Tibial nerve (tissue), 4 donors: ENCODE measurements around the gene RBFOX1. TPM values are rescaled to one million over a fixed set of nuclear protein-coding genes. Genes with fewer than 3 reads are reported as not detected.

Experiments used
- DNase-seq, 2 donors: peaks; one replicate each; pipeline ENCODE4 v3.0.0-alpha.2; 2019; ENCODE audit warnings: low spot score in 2 of 2
- H3K27ac ChIP-seq, 4 donors: fragments of 200-600 bp; sonication (generic) in 3 of 4; one replicate each; pipeline ENCODE4 v1.5.1; 2017 to 2019; ENCODE audit warnings: mild to moderate bottlenecking in 1 of 4
- H3K27me3 ChIP-seq, 2 donors: fragments of 200-600 bp; sonication (generic) in 1 of 2; one replicate each; pipeline versions ENCODE4 v1.5.1 to v1.6.0; 2017 to 2019
- H3K36me3 ChIP-seq, 3 donors: fragments of 200-600 bp; sonication (generic); one replicate each; pipeline ENCODE4 v1.5.1; 2018 to 2019
- H3K4me1 ChIP-seq, 4 donors: fragments of 200-600 bp; sonication (generic) in 3 of 4; one replicate each; pipeline ENCODE4 v1.5.1; 2017 to 2019
- H3K4me3 ChIP-seq, 4 donors: fragments of 200-600 bp; sonication (generic) in 3 of 4; one replicate each; pipeline ENCODE4 v1.5.1; 2017 to 2019; ENCODE audit warnings: mild to moderate bottlenecking in 1 of 4, moderate library complexity in 1 of 4
- H3K9me3 ChIP-seq, 4 donors: fragments of 200-600 bp; sonication (generic) in 3 of 4; one replicate each; pipeline ENCODE4 v1.5.1; 2017 to 2019
- EP300 ChIP-seq, 2 donors: sonication (generic); formaldehyde crosslinking; IDR thresholded peaks; one replicate each; pipeline ENCODE4 v1.6.1; 2017; ENCODE audit warnings: antibody characterized with exemption in 2 of 2, mild to moderate bottlenecking in 1 of 2
- POLR2A ChIP-seq, 2 donors: fragments of 450-650 bp; IDR thresholded peaks; one replicate each; pipeline ENCODE4 v1.6.1; 2017; ENCODE audit warnings: antibody characterized with exemption in 2 of 2, mild to moderate bottlenecking in 2 of 2, moderate library complexity in 2 of 2
- WGBS, 2 donors: methylation state at CpG; one replicate each; pipeline ENCODE4 v1.1.5; 2018; 5-methylcytosine and 5-hydroxymethylcytosine counted together
- total RNA-seq, 4 donors: library from RNA; depleted of rRNA; stranded (reverse); fragments of >200 nt; gene quantifications; one replicate each; pipeline ENCODE4 v1.1.0, GENCODE V29; 2016
- TF ChIP-seq, protein P1 (sequence below), 5 experiments: fragments of 200-600 bp in 3 of 5; fragments of 450-650 bp in 2 of 5; sonication (generic) in 3 of 5; IDR thresholded peaks; one replicate each; pipeline ENCODE4 v1.5.1; 2016 to 2019; ENCODE audit warnings: antibody characterized with exemption in 5 of 5, mild to moderate bottlenecking in 3 of 5, moderate library complexity in 2 of 5

RBFOX1 gene
- total RNA-seq, 4 donors from 2014 or later: 0.22 to 2.1 (median 1.3) TPM; not detected in 1

GRCh38 chr16:7404217-7404616 is 71.6 kb downstream of the RBFOX1 start:
- 57 to 70% methylated on average over 5 of the region's 5 CpGs for WGBS, 2 donors
- H3K4me3 ChIP-seq: no peak overlapping the region
- no peaks in the 10 kb centered on the region for H3K27me3 ChIP-seq
- DNase-seq: no peak
- TF ChIP-seq EP300 (IDR thresholded peaks at IDR 0.05): no peak
- TF ChIP-seq POLR2A (IDR thresholded peaks at IDR 0.05): no peak
- TF ChIP-seq, protein P1, sequence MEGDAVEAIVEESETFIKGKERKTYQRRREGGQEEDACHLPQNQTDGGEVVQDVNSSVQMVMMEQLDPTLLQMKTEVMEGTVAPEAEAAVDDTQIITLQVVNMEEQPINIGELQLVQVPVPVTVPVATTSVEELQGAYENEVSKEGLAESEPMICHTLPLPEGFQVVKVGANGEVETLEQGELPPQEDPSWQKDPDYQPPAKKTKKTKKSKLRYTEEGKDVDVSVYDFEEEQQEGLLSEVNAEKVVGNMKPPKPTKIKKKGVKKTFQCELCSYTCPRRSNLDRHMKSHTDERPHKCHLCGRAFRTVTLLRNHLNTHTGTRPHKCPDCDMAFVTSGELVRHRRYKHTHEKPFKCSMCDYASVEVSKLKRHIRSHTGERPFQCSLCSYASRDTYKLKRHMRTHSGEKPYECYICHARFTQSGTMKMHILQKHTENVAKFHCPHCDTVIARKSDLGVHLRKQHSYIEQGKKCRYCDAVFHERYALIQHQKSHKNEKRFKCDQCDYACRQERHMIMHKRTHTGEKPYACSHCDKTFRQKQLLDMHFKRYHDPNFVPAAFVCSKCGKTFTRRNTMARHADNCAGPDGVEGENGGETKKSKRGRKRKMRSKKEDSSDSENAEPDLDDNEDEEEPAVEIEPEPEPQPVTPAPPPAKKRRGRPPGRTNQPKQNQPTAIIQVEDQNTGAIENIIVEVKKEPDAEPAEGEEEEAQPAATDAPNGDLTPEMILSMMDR (IDR thresholded peaks at IDR 0.05): no peak
- peaks cover 0 to 3% (median 0%) of the 10 kb centered on the region in 4 donors for H3K9me3 ChIP-seq
- H3K4me1 ChIP-seq: no peaks in the 10 kb centered on the region
- H3K36me3 ChIP-seq: no peaks in the 10 kb centered on the region
- H3K27ac ChIP-seq: no peak overlapping the region

DNA sequence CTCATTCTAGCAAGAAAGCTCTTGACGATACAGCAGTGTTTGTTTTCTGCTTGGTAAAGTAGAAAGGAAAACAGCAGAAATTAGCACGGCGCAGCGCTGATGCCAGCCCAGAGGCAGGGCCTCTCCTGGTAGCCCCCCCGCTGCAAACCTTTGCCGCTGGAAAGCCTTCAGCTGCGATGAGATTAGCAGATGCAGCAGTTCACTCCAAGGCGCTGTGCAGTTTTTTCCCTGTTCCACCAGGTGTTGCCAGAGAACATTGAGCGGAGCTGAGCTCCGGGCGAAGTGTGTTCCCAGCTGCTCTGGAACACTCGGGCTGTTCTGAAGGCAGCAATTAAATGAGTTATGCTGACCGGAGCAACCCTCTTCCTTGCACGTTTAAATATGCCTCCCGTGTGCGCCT is 72.5 kb downstream of the RBFOX1 start:
- 54 to 56% methylated on average over 16 of the region's 16 CpGs for WGBS, 2 donors
- no peaks in the 10 kb centered on the region for H3K27me3 ChIP-seq
- H3K36me3 ChIP-seq: no peaks in the 10 kb centered on the region
- no peak for DNase-seq
- H3K4me3 ChIP-seq: no peak overlapping the region
- H3K4me1 ChIP-seq: no peaks in the 10 kb centered on the region
- H3K27ac ChIP-seq: no peak overlapping the region
- peaks cover 0 to 3% (median 0%) of the 10 kb centered on the region in 4 donors for H3K9me3 ChIP-seq
- no peak for TF ChIP-seq POLR2A (IDR thresholded peaks at IDR 0.05)
- TF ChIP-seq, protein P1 (IDR thresholded peaks at IDR 0.05): peak in 1 of 5 experiments; percentile 41
- TF ChIP-seq EP300 (IDR thresholded peaks at IDR 0.05): no peak

GRCh38 chr16:7408700-7409365 is 76.2 kb downstream of the RBFOX1 start:
- TF ChIP-seq EP300 (IDR thresholded peaks at IDR 0.05) (no peak), POLR2A (IDR thresholded peaks at IDR 0.05) (no peak)
- TF ChIP-seq, protein P1 (IDR thresholded peaks at IDR 0.05): no peak
- DNase-seq: no peak
- H3K27ac ChIP-seq: no peak overlapping the region
- H3K4me3 ChIP-seq: no peak overlapping the region
- peaks cover 0 to 5% (median 0%) of the 10 kb centered on the region in 4 donors for H3K9me3 ChIP-seq
- no peaks in the 10 kb centered on the region for H3K27me3 ChIP-seq
- WGBS, 2 donors: 61 to 62% methylated on average over 13 of the region's 13 CpGs
- H3K36me3 ChIP-seq: no peaks in the 10 kb centered on the region
- no peaks in the 10 kb centered on the region for H3K4me1 ChIP-seq

DNA sequence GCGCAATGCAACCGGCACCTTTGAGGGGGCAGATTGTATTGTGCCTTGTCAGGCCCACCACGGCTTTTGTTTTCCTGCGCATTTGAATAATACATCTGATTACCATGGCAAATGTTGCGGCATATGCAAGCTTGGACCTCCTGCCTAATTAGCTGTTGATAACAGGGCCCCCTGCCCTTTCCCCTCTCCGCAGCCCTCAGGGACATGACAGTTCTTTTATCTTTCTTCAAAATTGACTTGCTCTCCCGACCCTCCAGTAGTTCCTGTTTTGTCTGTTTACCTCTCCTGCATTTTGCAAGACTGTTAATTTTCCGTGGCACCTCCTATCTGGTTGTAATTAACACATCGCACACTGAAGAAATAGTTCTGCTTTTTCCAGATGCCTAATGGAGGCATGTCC is 86.8 kb downstream of the RBFOX1 start:
- no peak for DNase-seq
- H3K27me3 ChIP-seq: no peaks in the 10 kb centered on the region
- H3K4me3 ChIP-seq: no peak overlapping the region
- no peaks in the 10 kb centered on the region for H3K36me3 ChIP-seq
- TF ChIP-seq EP300 (IDR thresholded peaks at IDR 0.05) (no peak), POLR2A (IDR thresholded peaks at IDR 0.05) (no peak)
- TF ChIP-seq, protein P1 (IDR thresholded peaks at IDR 0.05): no peak
- H3K27ac ChIP-seq: no peak overlapping the region
- WGBS, 2 donors: 31 to 49% methylated on average over 9 of the region's 9 CpGs
- H3K9me3 ChIP-seq: no peaks in the 10 kb centered on the region
- H3K4me1 ChIP-seq: no peaks in the 10 kb centered on the region

DNA sequence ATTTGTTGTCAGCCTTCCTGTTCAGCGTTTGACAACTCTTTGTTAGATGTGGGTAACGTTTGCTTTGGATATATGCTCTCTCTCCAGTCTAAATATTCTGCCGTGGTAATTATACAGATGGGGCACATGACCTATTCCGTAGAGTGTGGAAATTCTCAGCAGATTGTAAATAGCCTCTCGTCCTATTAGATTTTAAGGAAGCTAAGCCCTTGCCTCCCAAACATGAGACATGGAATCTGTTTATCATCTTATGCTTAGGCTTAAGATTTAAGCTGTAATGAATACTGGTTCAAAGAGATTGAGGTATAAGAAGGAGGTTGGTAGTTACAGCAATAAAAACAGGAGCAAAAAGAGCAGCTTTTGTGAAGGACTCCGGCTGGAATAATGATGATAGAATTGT is 87.4 kb downstream of the RBFOX1 start:
- WGBS, 2 donors: 18 to 31% methylated on average over 6 of the region's 6 CpGs
- TF ChIP-seq POLR2A (IDR thresholded peaks at IDR 0.05): no peak
- TF ChIP-seq EP300 (IDR thresholded peaks at IDR 0.05): no peak
- TF ChIP-seq, protein P1 (IDR thresholded peaks at IDR 0.05): no peak
- DNase-seq: no peak
- no peaks in the 10 kb centered on the region for H3K4me1 ChIP-seq
- no peak overlapping the region for H3K4me3 ChIP-seq
- H3K9me3 ChIP-seq: no peaks in the 10 kb centered on the region
- H3K27ac ChIP-seq: no peak overlapping the region
- H3K27me3 ChIP-seq: no peaks in the 10 kb centered on the region
- no peaks in the 10 kb centered on the region for H3K36me3 ChIP-seq
